Left ventricle myocardium inferior (tissue), 1 donor: Measurements from ENCODE around the gene YPEL1. TPM values are rescaled to one million over a fixed set of nuclear protein-coding genes. Genes with fewer than 3 reads are reported as not detected.
"Not testable (repeated sequence)": the region's sequence is repeated elsewhere in the genome, so short reads cannot be mapped to it uniquely, and the experiment has no call there.

Experiments used
- DNase-seq: peaks from one replicate; pipeline ENCODE4 v3.0.0-alpha.2; 2020
- H3K27ac ChIP-seq: fragments of 200-600 bp; replicated peaks from 2 replicates; pipeline ENCODE4 v1.8.0; 2021
- H3K27me3 ChIP-seq: fragments of 200-600 bp; 2 replicates; pipeline ENCODE4 v1.8.0; 2021; ENCODE audit warnings: low read depth
- H3K36me3 ChIP-seq: fragments of 200-600 bp; 2 replicates; pipeline ENCODE4 v1.8.0; 2021
- H3K4me1 ChIP-seq: fragments of 200-600 bp; 2 replicates; pipeline ENCODE4 v1.8.0; 2021
- H3K4me3 ChIP-seq: fragments of 200-600 bp; 2 replicates; pipeline ENCODE4 v1.8.0; 2021; ENCODE audit warnings: mild to moderate bottlenecking, moderate library complexity
- H3K9me3 ChIP-seq: fragments of 200-600 bp; replicated peaks from 2 replicates; pipeline ENCODE4 v1.8.0; 2021
- intact Hi-C: fragments of 100-400 bp; cut with micrococcal nuclease; formaldehyde crosslinking; loops from one replicate; pipeline ENCODE4 v1.11.0; 2022
- total RNA-seq: library from RNA; stranded (reverse); fragmentation: NEBNext Ultra II Directional; extraction: Animal tissue kit (Norgen Biotek cat#: 25700); gene quantifications from one replicate; pipeline ENCODE4 v1.2.1, GENCODE V29; 2021
- TF ChIP-seq, protein P1 (sequence below): fragments of 200-600 bp; IDR thresholded peaks from 2 replicates; pipeline ENCODE4 v1.8.0; 2021; ENCODE audit warnings: antibody characterized with exemption, mild to moderate bottlenecking, borderline replicate concordance
- donor health status: DM: no; HTN: yes; CAD: no; lungs with severe emphysema.

The YPEL1 gene
- total RNA-seq, 1 donor from 2014 or later, result 8.3 TPM

DNA sequence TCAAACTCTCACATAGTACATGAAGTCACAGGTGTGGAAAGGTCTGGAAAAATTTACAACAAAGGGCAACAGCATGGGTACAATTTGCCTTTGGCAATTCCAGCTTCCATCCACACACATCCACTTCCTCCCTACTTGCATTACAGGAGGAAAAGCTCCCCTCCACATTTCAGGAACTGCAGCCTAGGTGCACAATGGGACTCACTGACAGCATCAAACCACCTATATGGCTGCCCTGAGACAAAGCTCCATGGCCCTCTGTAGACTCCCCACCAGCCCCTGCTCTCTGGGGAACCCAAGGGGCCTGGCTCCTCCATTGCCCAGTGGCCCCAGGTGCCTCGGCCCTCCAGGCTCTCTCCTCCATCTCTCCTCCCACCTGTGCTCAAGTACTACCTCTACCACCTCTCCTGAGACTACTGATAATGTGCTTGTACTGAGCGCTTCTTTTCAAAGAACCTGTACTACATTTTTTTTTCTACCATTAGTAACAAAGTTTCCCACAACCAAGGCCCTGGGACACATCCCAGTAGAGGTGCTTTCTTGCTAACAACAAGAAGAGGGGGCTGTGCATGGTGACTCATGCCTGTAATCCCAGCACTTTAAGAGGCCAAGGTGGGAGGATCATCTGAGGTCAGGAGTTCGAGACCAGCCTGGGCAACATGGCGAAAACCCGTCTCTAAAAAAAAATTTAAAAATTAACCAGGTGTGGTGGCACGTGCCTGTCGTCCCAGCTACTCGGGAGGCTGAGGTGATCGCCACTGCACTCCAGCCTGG lies 4.9 kb downstream of the YPEL1 start:
- no peak overlapping the region for H3K27ac ChIP-seq
- no peak overlapping the region for H3K4me3 ChIP-seq
- H3K9me3 ChIP-seq, result no peaks in the 10 kb centered on the region
- TF ChIP-seq, protein P1, sequence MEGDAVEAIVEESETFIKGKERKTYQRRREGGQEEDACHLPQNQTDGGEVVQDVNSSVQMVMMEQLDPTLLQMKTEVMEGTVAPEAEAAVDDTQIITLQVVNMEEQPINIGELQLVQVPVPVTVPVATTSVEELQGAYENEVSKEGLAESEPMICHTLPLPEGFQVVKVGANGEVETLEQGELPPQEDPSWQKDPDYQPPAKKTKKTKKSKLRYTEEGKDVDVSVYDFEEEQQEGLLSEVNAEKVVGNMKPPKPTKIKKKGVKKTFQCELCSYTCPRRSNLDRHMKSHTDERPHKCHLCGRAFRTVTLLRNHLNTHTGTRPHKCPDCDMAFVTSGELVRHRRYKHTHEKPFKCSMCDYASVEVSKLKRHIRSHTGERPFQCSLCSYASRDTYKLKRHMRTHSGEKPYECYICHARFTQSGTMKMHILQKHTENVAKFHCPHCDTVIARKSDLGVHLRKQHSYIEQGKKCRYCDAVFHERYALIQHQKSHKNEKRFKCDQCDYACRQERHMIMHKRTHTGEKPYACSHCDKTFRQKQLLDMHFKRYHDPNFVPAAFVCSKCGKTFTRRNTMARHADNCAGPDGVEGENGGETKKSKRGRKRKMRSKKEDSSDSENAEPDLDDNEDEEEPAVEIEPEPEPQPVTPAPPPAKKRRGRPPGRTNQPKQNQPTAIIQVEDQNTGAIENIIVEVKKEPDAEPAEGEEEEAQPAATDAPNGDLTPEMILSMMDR, result no peak
- peaks cover 13% of the 10 kb centered on the region for H3K4me1 ChIP-seq
- intact Hi-C loops, result no loop called here
- DNase-seq, result no peak
- H3K36me3 ChIP-seq, result no peaks in the 10 kb centered on the region
- no peaks in the 10 kb centered on the region for H3K27me3 ChIP-seq

DNA sequence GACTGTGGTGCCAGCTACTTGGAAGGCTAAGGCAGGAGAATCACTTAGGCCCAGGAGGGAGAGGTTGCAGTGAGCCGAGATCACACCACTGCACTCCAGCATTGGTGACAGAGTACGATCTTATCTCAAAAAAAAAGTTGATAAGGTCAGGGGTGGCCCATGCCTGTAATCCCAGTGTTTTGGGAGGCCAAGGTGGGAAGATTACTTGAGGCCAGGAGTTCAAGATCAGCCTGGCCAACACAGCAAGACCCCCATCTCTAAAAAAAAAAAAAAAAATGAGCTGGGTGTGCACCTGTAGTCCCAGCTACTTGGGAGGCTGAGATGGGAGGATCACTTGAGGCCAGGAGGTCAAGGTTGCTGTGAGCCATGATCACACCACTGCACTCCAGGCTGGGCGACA lies 6.4 kb downstream of the YPEL1 start:
- DNase-seq, intact Hi-C loops, H3K27ac ChIP-seq, H3K36me3 ChIP-seq, H3K4me3 ChIP-seq, H3K4me1 ChIP-seq, H3K27me3 ChIP-seq, H3K9me3 ChIP-seq: not testable (repeated sequence)

DNA sequence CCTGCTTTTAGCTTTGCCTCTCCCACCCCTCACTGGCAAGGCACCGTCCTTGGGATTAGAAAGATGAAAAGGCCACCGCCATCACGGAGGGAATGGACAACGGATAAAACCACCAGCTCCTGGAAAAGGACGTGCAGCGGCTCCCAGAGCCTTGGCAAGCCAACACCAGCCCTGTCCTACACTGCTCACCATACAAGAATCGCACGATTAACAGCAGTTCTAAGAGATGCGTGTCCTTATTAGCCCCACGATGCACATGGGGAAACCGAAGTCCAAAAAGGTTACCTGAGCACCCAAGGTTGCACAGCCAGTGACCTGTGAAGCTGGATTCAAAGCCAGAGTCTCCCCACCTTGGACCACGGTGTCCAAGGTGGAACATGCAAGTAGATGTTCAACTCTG lies 7.3 kb downstream of the YPEL1 start:
- no peaks in the 10 kb centered on the region for H3K36me3 ChIP-seq
- no peak for DNase-seq
- H3K27me3 ChIP-seq, result no peaks in the 10 kb centered on the region
- H3K9me3 ChIP-seq, result no peaks in the 10 kb centered on the region
- no peak overlapping the region for H3K27ac ChIP-seq
- H3K4me3 ChIP-seq, result no peak overlapping the region
- intact Hi-C loops, result no loop called here
- H3K4me1 ChIP-seq, result no peaks in the 10 kb centered on the region
- TF ChIP-seq, protein P1, result no peak

DNA sequence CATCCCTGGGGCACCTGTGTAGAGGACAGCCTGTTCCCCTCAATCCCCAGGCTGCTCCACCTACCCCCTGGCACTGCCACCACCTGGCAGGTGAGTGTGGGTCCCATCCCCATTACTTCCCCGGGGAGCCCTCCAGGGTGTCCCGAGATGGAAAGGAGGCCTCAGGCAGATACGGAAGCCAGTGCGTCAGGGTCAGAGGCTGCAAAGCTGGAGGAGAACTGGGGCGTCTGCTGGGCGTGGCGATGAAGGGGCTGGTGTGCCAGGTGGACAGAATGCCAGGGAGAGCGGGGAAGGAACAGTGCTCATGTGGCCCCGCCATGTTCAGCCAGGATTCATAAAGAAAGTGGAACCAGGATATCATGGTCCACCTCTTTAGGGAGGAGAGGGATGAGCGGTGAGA lies 7.8 kb downstream of the YPEL1 start:
- Histone ChIP-seq H3K36me3 (no peaks in the 10 kb centered on the region), H3K9me3 (no peaks in the 10 kb centered on the region), H3K4me3 (no peak overlapping the region), H3K27me3 (no peaks in the 10 kb centered on the region), H3K4me1 (no peaks in the 10 kb centered on the region), H3K27ac (no peak overlapping the region)
- intact Hi-C loops, result no loop called here
- TF ChIP-seq, protein P1, result no peak
- DNase-seq, result no peak

DNA sequence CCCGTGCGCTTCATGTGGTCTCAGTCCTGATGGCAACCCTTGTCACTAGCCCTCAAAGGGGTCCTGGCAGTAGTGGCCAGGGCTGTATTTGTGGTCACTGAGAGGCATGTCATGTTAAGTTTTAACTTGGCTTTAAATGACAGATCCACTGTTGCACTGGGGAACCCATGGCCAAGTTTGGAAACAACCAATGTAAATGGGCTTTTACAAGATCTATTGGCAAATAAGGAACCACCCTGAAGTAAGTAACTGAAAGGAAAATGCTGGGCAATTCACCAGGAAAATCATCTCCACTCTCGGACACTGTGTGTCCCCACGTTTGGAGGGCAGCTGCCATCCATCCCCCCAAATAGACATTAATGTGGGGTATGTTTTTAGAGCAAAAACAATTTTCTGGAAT lies 8.4 kb downstream of the YPEL1 start:
- intact Hi-C loops, result no loop called here
- H3K9me3 ChIP-seq, result no peaks in the 10 kb centered on the region
- H3K4me3 ChIP-seq, result no peak overlapping the region
- TF ChIP-seq, protein P1, result no peak
- no peak overlapping the region for H3K27ac ChIP-seq
- H3K4me1 ChIP-seq, result no peaks in the 10 kb centered on the region
- DNase-seq, result no peak
- H3K36me3 ChIP-seq, result no peaks in the 10 kb centered on the region
- no peaks in the 10 kb centered on the region for H3K27me3 ChIP-seq

DNA sequence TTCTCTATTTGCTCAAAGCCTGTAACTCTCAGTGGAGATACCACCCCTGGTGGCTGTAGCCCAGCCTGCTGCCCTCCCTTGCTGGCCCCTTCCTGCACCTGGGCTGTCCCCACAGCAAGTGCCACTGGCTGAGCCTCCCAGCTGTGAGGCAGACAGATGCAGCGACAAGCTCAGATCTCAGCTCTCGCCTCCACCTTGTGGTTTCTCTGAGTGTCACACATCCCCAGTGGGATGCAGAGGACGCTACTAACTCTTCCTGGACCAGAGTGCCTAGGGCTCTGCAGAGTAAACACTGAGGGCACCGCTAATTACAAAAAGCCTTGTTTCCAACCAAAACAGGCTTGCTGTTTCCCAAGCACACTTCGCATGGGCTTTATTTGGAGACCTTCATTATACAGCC lies 8.9 kb downstream of the YPEL1 start:
- no peaks in the 10 kb centered on the region for H3K4me1 ChIP-seq
- no peak for DNase-seq
- intact Hi-C loops, result no loop called here

More for the DNA sequence above, 8.9 kb downstream of the YPEL1 start:
- H3K9me3 ChIP-seq, result no peaks in the 10 kb centered on the region
- H3K4me3 ChIP-seq, result no peak overlapping the region
- H3K36me3 ChIP-seq, result no peaks in the 10 kb centered on the region
- no peaks in the 10 kb centered on the region for H3K27me3 ChIP-seq
- no peak overlapping the region for H3K27ac ChIP-seq
- TF ChIP-seq, protein P1, result no peak
